ENCODE results near the gene FBXO38. TPM values are rescaled to one million over a fixed set of nuclear protein-coding genes. Genes with fewer than 3 reads are reported as not detected.

Gene FBXO38
- total RNA-seq, 1 donor from 2014 or later = 38.8 TPM

GRCh38 chr5:148425808-148426207 lies 42.0 kb downstream of the FBXO38 start:
- FAIRE-seq = no peak
- H3K4me2 ChIP-seq (ENCODE audit: low read length) = no peak overlapping the region
- Mint-ChIP-seq H3K27ac (ENCODE audit: unreplicated experiment) (no peak overlapping the region), H3K9me3 (ENCODE audit: unreplicated experiment) (no peaks in the 10 kb centered on the region), H3K4me1 (ENCODE audit: low read depth, unreplicated experiment) (peaks cover 11% of the 10 kb centered on the region), H3K4me3 (ENCODE audit: unreplicated experiment) (no peak overlapping the region), H3K27me3 (ENCODE audit: low read depth, unreplicated experiment) (no peaks in the 10 kb centered on the region), H3K36me3 (ENCODE audit: low read depth, unreplicated experiment) (peaks cover 19% of the 10 kb centered on the region)
- peaks cover 53% of the 10 kb centered on the region for H3K36me3 ChIP-seq (ENCODE audit: insufficient read depth, low read length)
- TF ChIP-seq CTCF (IDR thresholded peaks at IDR 0.05; ENCODE audit: insufficient read depth, low read depth, low read length) (no peak), EZH2 (IDR thresholded peaks at IDR 0.05; ENCODE audit: insufficient read depth, low read length) (no peak)
- DNase-seq (ENCODE audit: low read depth) = no peak
- no peaks in the 10 kb centered on the region for H3K9me3 ChIP-seq (ENCODE audit: insufficient read depth, low read depth, low read length)
- H3K27me3 ChIP-seq (ENCODE audit: insufficient read depth, low read length) = no peaks in the 10 kb centered on the region
- H3K4me3 ChIP-seq (ENCODE audit: insufficient read depth, low read depth, low read length) = no peak overlapping the region
- H4K20me1 ChIP-seq (ENCODE audit: insufficient read depth, low read length) = peaks cover 8% of the 10 kb centered on the region
- H2AFZ ChIP-seq (ENCODE audit: low read depth, low read length) = no peak overlapping the region
- no peak overlapping the region for H3K27ac ChIP-seq (ENCODE audit: low read depth, low read length)
- H3K9ac ChIP-seq (ENCODE audit: low read length) = no peak overlapping the region
- no peaks in the 10 kb centered on the region for H3K4me1 ChIP-seq (ENCODE audit: insufficient read depth, low read length)
- no peaks in the 10 kb centered on the region for H3K79me2 ChIP-seq (ENCODE audit: insufficient read depth, low read length)

GRCh38 chr5:148426514-148426913 lies 42.8 kb downstream of the FBXO38 start:
- peaks cover 22% of the 10 kb centered on the region for H3K36me3 Mint-ChIP-seq (ENCODE audit: low read depth, unreplicated experiment)

More at GRCh38 chr5:148426514-148426913, 42.8 kb downstream of the FBXO38 start:
- Histone ChIP-seq H3K27ac (ENCODE audit: low read depth, low read length) (no peak overlapping the region), H4K20me1 (ENCODE audit: insufficient read depth, low read length) (peaks cover 8% of the 10 kb centered on the region), H3K36me3 (ENCODE audit: insufficient read depth, low read length) (peaks cover 53% of the 10 kb centered on the region), H3K27me3 (ENCODE audit: insufficient read depth, low read length) (no peaks in the 10 kb centered on the region), H3K9ac (ENCODE audit: low read length) (no peak overlapping the region), H3K4me2 (ENCODE audit: low read length) (no peak overlapping the region), H3K4me3 (ENCODE audit: insufficient read depth, low read depth, low read length) (no peak overlapping the region), H3K79me2 (ENCODE audit: insufficient read depth, low read length) (no peaks in the 10 kb centered on the region), H2AFZ (ENCODE audit: low read depth, low read length) (no peak overlapping the region), H3K9me3 (ENCODE audit: insufficient read depth, low read depth, low read length) (no peaks in the 10 kb centered on the region), H3K4me1 (ENCODE audit: insufficient read depth, low read length) (no peaks in the 10 kb centered on the region)
- Mint-ChIP-seq H3K9me3 (ENCODE audit: unreplicated experiment) (no peaks in the 10 kb centered on the region), H3K4me1 (ENCODE audit: low read depth, unreplicated experiment) (peaks cover 11% of the 10 kb centered on the region), H3K27ac (ENCODE audit: unreplicated experiment) (no peak overlapping the region), H3K4me3 (ENCODE audit: unreplicated experiment) (no peak overlapping the region), H3K27me3 (ENCODE audit: low read depth, unreplicated experiment) (no peaks in the 10 kb centered on the region)
- DNase-seq (ENCODE audit: low read depth) (no peak), FAIRE-seq (no peak)
- no peak for TF ChIP-seq CTCF (IDR thresholded peaks at IDR 0.05; ENCODE audit: insufficient read depth, low read depth, low read length)
- TF ChIP-seq EZH2 (IDR thresholded peaks at IDR 0.05; ENCODE audit: insufficient read depth, low read length) = no peak
